CD4-positive, alpha-beta T cell treated with Interleukin-4 for 4 hours (primary cell): ENCODE measurements around the gene NRSN2.

ENCODE experiments used
- DNase-seq: peaks from one replicate; pipeline ENCODE4 v3.0.0-alpha.2; 2020

The NRSN2 gene

DNA sequence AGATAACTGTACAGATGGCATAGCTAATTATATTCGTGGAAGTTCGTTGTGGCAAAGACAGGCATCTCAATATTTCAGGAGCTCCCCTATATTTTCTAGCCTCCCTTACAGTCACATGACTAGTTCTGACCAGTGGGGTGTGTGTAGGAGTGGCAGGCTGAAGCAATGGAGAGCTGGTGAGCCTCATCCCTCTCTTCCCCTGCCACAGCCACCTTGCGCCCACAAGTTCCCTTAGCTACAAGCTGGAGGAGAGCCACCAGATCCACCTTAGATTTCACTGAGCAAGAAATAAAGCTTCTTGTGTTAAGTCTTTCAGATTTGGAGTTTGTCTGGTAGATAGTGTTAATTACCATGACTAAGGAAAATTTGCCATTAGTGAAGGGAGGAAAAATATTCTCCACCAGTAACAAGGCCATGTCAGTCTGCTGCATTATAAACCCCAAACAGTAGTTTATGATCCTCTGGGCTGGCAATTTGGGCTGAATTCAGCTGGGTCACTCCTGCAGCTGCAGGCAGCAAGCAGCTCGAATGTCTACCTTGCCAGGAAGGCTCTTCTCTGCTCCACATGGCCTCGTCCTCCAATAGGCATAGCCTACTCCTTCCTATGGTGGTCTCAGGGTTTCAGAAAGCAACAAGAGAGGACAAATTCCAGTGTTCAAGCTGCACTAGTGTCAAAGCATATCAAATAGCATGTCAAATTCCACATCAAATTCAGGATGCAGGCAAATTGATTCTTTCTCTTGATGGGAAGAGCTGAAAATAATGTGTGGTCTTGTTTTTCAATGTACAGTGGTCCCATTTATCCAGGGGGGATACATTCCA is 53.8 kb downstream of the NRSN2 start:
- no peak for DNase-seq

DNA sequence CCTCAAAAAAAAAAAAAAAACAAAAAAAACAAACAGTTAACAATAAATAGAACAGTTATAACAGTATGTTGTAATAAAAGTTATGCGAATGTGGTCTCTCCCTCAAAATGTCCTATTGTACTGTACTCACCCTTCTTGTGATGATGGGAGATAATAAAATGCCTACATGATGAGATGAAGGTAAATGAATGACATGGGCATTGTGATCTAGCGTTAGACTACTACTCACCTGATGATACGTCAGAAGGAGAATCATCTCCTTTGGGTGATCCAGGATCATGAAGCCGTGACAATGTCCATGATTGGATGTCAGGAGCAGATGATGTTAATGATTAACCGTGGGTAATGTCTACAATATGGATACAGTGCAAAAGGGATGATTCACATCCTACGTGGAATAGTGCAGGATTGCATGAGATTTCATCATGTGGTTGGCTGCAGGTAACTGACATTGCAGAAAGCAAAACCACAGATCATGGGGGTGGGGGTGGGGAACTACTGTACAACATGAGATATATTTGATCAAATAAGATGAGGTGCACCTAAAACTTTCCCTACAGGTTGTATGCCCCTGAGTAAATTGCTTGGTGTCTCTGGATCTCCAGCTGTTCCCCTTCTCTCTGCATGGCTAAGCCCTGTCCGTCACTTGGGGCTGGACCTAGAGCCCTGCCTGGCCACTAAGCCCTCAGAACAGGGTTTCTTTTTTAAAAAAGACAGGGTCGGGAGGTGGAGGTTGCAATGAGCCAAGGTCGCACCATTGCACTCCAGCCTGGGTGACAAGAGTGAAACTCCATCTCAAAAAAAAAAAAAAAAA is 55.0 kb downstream of the NRSN2 start:
- DNase-seq, result no peak

DNA sequence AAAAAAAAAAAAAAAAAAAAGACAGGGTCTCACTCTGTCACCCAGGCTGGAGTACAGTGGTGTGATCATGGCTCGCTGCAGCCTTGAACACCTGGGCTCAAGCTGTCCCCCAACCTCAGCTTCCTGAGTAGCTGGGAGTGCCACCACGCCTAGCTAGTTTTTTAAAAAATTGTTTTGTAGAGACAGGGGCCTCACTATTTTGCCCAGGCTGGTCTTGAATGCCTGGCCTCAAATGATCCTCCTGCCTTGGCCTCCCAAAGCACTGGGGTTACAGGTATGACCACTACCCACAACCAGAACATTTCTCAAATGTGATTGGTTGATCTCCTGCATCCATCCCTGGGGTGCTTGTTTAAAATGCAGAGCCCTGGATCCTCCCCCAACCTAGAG is 55.6 kb downstream of the NRSN2 start:
- no peak for DNase-seq

DNA sequence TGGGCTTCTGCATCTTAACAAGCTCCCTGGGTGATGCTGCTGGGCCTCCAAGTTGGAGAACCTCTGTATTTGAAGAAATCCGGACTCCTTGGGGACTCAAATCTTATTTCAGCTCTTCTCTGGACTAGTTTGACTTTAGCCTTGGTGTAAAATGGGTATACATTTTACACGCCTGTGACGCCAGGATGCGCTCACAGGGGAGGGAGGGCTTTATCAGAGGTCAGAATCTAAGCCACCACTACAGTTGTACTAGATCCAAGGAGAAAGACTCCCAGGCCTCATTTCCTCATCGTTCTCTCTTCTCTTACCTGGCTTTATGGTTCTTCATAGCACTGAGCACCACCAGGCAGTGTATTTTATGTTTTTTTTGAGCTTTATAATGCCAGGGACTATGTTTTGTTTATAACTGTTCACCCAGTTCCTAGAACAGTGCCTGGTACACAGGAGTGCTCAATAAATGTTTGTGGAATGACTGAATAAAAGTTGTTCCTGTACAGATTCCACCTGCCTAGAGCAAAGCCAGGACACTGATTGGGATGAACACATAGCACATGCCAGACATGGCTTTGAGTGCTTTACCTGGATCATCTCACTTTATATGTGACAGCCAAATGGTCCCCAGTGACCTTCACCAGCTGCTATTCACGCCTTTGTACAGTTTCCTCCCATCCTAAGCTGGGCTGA is 56.1 kb downstream of the NRSN2 start:
- no peak for DNase-seq

DNA sequence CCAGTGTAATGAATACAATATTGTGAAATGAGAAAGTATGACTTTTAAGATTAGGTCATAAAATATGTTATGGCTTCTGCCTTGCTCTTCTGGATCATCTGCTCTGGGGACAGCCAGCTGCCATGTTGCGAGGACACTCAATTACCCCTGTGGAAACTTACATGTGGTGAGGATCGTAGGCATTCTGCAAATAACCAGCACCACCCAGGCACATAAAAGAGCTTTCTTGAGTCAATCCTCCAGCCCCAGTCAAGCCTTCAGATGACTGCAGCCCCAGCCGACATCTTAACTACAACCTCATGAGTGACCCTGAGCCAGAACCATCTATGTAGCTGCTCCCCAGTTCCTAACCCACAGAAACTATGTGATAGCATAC is 56.7 kb downstream of the NRSN2 start:
- no peak for DNase-seq

DNA sequence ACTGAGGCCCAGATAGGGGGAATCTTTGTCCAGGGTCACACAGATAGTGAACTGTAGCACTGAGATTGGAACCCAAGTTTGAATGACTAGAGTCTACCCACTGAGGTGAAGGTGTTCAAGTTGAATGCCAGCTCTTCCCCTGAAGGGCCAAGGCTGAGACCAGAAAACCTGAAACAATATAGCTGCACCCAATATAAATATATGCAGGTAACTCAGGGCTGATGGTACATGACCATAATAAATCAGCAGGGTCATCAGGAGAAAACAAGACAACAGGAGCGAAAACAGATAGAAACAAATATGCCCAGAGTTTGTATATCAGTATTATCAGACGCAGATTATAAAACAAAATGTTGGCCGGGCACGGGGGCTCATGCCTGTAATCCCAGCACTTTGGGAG is 57.2 kb downstream of the NRSN2 start:
- no peak for DNase-seq
